ENCODE measurements around the gene PDZRN3.

DNA sequence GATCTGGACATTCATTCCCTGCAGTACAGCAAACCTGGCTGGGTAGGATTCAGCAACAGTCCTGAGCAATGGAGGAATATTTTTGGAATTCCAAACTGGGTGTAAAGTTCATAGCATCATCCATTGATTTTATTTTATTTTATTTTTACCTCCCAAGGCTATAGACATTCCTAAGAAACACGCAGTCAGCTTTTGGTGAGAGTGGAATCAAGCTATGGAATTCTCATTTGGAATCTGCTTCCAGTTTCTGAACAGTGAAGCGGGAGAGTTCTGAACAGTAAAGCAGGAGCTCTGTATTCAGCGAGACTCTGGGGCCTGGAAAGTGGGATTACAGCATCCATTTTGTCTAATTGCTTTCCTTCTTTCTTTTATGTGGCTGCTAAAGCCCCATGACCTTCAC, 1.4 kb upstream of the PDZRN3 start:
- TF ChIP-seq EZH2 (IDR thresholded peaks at IDR 0.05; ENCODE audit: insufficient read depth, poor library complexity, severe bottlenecking) (no peak), EZH2phosphoT487 (IDR thresholded peaks at IDR 0.05; ENCODE audit: insufficient read depth, low read depth) (no peak)
